Adipose tissue (tissue), 3 donors: ENCODE data around the gene CST11. TPM values are rescaled to one million over a fixed set of nuclear protein-coding genes. Genes with fewer than 3 reads are reported as not detected.
"Not testable (repeated sequence)": the region's sequence is repeated elsewhere in the genome, so short reads cannot be mapped to it uniquely, and the experiment has no call there.

ENCODE experiments used
- H3K27ac ChIP-seq: one replicate; pipeline ENCODE4 v1.5.1; 2013; ENCODE audit warnings: low read depth, low read length
- WGBS, 3 donors: extraction: QIAGEN DNeasy Blood & Tissue Kit; methylation state at CpG; one replicate each; pipeline ENCODE4 v1.1.7; 2013; 5-methylcytosine and 5-hydroxymethylcytosine counted together
- polyA plus RNA-seq, 3 donors: library from polyadenylated mRNA; stranded (reverse); fragments of 200-250 nt; gene quantifications; one replicate each; pipeline ENCODE4 v1.2.3, GENCODE V29; 2013
- donor health status: healthy with polysubstance abuse.
- donor health status: Bipolar disorder and iron deficiency.
- donor health status: healthy.

The CST11 gene, protein sequence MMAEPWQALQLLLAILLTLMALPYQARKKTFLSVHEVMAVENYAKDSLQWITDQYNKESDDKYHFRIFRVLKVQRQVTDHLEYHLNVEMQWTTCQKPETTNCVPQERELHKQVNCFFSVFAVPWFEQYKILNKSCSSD
- not detected for polyA plus RNA-seq

DNA sequence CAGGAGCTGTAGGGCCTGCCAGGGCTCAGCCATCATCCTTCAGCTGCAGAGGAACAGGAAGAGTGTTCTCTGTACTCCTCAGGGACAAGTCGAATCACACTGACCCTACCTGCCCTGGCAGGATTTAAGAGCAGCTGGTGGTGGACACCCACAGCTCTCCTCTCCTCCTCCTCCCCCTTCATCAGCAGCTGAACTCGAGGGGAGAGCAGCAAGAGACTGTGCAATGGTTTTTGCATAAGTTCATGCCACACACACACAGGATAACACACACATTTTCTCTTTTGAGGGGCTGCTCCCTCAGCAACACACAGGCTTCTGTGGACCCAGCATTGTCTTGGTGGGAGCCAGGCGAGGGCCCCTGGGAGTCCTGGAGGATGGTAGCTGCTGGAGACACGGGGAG lies at the start of gene CST11:
CST11 (minus strand) TSS at position 101 of the 400 bp plus-strand sequence; CDS start at position 36, 65 bp downstream.
- H3K27ac ChIP-seq = no peak within 1 kb of the TSS
- WGBS, 3 donors = 34 to 62% (median 36%) methylated on average over 4 of the region's 4 CpGs

DNA sequence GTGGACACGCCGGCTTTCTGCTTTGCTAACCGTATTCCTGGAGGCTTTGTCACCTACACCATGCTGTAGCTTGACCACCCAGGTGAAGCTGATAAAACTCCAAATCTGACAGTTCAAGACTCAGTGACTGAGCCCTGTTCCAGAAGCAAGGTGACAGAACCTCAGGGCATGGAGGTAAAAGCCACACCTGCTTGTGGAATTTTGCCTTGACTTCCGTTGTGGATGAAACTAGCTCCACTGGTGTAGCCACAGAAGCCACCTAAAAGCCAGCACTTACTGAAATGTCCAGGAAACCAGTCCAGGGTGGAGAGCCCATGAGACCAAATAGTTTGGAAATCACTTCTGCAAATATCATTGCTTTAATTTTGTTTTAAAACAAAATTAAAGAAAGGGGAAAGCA lies 49.2 kb upstream of the CST11 start:
- WGBS, 3 donors = 74 to 92% (median 87%) methylated on average over 4 of the region's 4 CpGs
- H3K27ac ChIP-seq = no peak overlapping the region

DNA sequence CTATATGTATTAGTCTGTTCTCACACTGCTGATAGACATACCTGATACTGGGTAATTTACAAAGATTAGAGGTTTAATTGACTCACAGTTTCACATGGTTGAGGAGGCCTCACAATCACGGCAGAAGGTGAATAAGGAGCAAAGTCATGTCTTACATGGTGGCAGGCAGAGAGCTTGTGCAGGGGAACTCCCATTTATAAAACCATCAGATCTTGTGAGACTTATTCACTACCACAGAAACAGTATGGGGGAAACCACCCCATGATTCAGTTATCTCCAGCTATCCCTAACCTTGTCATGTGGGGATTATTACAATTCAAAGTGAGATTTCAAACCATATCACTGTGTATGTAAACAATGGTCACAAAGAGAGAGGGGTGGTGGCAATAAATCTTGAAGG lies 44.9 kb upstream of the CST11 start:
- H3K27ac ChIP-seq = no peak overlapping the region
- 74 to 79% (median 78%) methylated on average over 1 of the region's 1 CpG for WGBS, 3 donors

DNA sequence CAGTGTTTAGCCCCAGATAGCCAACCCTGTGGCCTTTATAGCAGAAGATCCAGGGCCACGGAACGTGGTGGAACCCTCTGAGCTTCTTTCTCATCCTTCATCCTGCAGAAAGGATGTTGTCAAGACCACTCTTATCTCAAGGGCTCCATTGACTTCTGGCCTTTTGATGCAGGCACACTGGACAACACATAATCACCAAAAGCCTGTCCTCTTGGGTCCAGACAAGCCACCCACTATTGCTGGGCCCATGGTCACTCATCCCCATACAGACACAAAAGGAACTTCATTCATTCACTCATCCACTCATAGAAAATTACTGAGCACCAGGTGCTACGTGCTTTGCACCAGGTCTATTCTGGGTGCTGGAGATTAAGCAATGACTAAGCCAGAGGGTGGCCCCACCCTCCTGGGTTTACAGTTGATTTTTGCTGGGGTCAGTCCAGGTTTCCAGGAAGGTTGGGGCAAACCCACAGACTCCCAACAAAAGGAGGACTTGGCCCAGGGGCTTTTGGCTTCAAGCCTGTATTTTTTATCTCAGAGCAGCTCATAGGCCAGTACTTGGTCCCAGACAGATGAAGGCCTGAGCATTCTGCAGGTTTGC lies 40.6 kb upstream of the CST11 start:
- 71 to 83% (median 76%) methylated on average over 3 of the region's 3 CpGs for WGBS, 3 donors
- H3K27ac ChIP-seq = no peak overlapping the region

DNA sequence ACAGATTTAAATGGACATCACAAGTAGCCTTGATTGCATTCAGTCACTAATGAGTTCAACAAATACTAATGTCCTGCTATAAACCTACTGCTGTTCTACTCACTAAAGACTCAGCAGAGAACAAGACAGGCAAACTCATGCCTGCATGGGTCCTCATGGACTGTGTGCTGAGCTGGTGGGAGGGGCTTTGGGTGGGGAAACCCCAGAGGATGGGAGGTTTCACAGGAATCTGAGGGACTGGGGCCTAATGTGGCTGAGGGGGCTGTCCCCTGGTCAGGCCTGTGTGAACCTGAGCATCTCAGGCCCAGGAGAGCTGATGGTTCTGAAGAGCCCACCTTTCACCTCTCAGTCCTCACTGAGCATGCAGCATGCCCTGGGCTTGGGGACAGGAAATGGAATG lies 39.6 kb upstream of the CST11 start:
- no peak overlapping the region for H3K27ac ChIP-seq

DNA sequence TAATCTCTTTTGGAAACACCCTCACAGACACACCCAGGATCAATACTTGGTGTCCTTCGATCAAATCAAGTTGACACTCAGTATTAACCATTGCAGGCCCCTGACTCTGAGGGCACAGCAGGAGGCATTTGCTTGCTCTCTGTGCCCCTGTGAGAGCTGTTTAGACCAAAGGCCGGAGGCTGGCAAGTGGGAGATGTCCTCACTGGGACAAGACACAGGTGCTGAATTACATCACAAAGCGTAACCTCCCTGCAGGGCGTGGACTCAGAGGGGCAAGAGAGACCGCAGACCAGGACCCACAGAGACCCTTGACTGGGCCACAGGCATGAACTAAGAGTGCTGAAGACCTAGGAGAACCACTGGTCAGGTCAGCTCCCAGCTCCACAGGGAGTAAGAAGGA lies 38.1 kb upstream of the CST11 start, which contains the start of gene CST8:
CST8 (plus strand) TSS at position 301 of the 400 bp plus-strand sequence. CDS start 551 bp downstream, outside the sequence.
- H3K27ac ChIP-seq = no peak within 1 kb of the TSS
- 82 to 96% (median 91%) methylated on average over 5 of the region's 5 CpGs for WGBS, 3 donors

DNA sequence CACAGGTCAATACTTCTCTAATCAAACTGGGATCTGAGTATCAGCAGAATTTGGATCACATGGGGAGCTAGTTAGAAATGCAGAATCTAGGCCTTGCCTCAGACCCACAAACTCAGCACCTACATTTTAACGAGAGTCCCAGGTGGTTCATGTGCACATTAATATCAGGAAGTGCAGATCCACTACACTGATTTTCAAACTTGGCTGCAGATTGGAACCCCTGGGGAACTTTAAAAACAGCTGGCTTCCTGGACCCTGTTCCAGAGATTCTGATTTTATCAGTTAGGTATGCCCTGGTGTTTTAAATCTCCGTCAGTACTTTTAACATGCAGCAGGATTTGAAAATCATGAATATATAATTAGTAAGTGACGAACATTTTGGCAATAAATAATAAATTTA lies 36.3 kb upstream of the CST11 start:
- WGBS, 3 donors = 58 to 78% (median 64%) methylated on average over 3 of the region's 3 CpGs
- H3K27ac ChIP-seq = no peak overlapping the region

DNA sequence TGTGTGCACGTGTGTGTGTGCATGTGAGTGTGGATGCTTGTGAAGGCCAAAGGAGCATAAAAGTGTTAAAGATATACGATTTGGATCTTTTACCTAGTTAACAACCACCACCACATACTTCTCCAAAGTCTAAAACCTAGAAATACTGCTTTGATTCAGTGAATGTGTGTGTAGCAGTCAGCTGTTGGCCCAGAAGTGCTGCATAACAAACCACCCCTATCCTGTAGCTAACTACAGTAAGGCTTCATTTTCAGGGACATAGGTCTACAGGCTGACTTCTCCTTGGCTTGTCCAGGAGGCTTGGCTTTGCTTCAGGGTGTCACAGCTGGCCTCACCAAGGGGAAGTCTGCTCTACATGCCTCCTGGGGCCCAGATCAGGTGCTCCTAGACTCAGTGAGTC lies 35.8 kb upstream of the CST11 start:
- H3K27ac ChIP-seq = no peak overlapping the region
- WGBS, 3 donors = 72 to 89% (median 86%) methylated on average over 2 of the region's 2 CpGs

DNA sequence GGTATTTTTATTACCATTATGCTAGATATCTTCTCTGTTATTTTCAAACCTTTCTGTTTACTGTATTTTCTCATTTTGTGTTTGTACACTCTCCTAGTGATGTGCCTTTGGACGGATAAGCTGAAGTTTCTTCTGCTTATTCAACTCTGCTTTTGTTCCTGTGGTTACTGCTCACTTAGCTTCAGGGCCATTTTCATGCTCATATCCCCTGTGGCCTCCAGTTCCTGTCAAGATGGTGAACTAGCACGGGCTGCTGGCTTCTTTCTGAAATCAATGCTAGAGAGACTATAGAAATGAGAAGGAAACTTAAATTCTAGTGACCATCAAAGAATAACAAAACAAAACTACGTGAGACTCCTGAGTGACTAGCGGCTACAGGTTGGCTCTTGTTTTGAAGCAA lies 31.4 kb upstream of the CST11 start:
- H3K27ac ChIP-seq = no peak overlapping the region
- 59 to 63% (median 61%) methylated on average over 4 of the region's 4 CpGs for WGBS, 3 donors

DNA sequence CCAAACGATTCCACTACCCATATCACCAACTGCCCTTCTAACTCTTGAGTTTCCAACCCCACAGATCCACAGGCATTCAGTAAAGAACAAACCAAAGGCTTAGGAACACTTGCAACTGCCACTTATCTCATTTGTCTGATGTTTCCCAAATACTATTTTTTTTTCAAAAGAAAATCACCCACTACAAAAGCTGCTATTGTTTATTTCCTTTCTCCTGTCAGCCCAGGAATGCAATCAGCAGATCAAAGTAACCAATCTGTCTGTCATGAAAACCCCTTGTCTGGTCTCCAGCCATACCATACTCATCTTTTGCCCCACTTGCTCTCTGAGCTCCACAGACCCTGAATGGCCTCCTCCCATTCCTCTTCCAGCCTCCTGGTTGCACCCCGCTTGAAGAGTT lies 29.5 kb upstream of the CST11 start:
- 55 to 75% (median 64%) methylated on average over 2 of the region's 2 CpGs for WGBS, 3 donors
- H3K27ac ChIP-seq = no peak overlapping the region

DNA sequence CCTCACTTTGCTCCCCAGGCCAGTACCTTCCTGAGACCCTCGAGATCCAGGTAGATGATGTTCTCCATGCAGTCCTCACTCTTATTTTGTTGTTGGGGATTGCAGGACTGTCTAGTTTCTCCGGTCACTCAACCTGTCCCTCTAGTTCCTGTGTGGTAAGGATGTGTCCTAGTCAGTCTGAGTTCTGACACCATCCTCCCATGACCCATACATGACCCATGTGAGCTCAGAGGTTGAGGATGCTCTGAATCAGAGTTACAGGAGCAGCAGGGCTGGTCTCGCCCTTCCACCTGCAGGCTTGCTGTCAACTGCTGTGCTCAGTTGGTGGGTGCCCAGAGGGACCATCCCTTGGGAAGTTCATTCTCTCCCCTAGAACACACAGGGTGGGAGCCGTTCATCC lies 26.4 kb upstream of the CST11 start:
- H3K27ac ChIP-seq = no peak overlapping the region
- WGBS, 3 donors = 66 to 82% (median 74%) methylated on average over 4 of the region's 4 CpGs

DNA sequence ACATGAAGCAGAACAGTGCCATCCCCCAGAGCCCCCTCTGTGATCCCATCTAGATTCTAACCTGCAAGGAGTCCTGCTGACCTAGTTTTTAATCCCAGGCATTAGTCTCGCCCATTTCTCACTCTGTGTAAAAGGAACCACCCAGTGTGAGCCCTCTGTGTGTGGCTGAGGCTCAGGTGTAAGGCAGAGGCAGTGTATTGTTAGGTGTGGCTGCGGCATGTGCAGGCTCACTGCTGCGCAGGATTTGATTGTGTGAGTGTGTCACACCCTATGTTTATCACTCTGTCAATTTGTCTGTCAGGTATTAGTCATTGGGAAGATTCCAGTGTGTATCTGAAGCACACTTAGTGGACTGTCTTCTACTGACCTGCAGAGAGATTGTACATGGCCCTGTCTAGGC lies 24.5 kb upstream of the CST11 start:
- 68 to 83% (median 71%) methylated on average over 3 of the region's 3 CpGs for WGBS, 3 donors

DNA sequence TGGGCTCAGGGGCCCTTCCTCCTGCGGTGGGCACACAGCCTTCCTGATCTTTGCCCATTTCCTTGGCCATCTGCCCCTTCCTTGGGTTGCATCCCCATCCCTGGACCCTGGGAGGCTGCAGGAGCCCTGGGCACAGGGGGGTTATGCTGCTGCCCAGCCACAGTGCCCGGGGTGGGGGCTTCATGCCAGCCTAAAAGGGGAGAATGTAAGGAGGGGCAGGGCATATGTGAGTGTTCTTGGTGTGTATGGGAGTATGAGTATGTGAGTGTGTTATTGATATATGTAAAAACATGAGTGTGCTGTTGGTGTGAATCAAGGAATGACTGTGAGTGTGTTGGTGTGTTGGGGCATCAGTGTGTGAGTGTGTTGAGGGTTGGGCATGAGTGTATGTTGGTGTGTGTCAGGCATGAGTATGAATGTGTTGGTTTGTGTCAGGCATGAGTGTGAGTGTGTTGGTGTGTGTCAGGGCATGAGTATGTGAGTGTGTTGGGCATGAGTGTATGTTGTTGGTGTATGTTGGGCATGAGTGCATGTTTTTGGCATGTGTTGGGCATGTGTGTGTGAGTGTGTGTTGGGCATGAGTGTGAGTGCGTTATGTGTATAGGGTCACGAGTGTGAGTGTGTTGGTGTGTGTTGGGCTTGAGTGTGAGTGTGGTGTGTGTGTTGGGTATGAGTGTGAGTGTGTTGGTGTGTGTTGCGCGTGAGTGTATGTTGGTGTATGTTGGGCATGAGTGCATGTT lies 23.5 kb upstream of the CST11 start:
- 63 to 90% (median 73%) methylated on average over 6 of the region's 6 CpGs for WGBS, 3 donors
- H3K27ac ChIP-seq = no peak overlapping the region

More for the DNA sequence above, 24.5 kb upstream of the CST11 start:
- no peak overlapping the region for H3K27ac ChIP-seq

DNA sequence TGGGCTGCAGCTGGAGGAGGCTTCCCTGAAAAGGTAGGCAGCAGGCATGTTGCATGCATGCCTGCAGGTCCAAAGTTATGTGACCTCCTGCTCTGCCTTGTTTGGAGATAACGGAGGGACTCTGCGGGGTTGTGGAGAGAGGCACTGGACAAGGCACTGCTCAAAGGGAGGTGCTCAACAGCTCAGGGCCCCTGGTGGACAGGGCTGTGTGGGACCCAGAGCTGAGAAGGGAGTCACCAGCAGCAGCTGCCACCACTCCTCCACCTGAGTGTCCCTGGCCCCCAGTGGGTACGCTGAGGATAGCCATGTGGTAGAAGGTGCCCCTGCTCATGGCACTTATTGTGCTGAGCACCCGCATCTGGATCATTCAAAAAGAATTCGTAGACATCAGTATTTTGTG lies 22.7 kb upstream of the CST11 start:
- WGBS, 3 donors = 73 to 86% (median 83%) methylated on average over 5 of the region's 5 CpGs

DNA sequence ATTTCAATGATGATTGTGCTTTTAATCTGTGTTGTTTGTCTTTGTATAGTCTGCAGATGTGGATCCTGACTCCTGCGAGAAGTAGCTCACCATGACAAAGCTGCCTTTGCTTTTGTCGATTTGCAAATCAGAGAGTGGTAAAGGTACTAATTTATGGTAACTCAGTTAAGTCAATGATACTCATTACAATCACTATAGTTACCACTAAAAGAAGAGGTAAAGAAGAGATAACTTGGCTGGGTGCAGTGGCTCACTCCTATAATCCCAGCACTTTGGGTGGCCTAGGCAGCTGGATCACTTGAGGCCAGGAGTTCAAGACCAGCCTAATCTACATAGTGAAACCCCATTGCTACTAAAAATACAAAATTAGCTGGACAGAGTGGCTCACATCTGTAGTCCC lies 20.6 kb upstream of the CST11 start:
- 24 to 47% (median 40%) methylated on average over 1 to 2 of the region's 2 CpGs for WGBS, 3 donors
- H3K27ac ChIP-seq = not testable (repeated sequence)

More for the DNA sequence above, 22.7 kb upstream of the CST11 start:
- H3K27ac ChIP-seq = no peak overlapping the region

DNA sequence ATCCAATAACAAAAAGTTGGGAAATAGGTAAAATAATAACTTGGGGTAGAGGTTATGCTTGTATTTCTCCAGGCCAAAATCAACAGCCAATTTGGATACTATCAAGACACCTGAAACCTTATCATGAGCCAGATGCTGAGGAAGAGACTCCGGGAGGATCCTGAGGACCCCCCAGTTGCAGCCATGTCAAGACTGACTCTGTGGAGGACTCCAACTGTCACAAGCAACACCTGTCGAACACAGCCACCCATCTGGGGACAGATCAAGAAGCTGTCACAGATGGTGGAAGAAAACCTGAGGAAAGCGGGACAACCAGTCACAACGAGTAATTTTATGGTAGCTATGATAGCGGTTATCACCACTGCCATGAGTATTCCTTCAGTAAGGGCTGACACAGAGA lies 19.6 kb upstream of the CST11 start:
- not testable (repeated sequence) for H3K27ac ChIP-seq
- WGBS, 3 donors = 65 to 86% (median 85%) methylated on average over 5 of the region's 5 CpGs

DNA sequence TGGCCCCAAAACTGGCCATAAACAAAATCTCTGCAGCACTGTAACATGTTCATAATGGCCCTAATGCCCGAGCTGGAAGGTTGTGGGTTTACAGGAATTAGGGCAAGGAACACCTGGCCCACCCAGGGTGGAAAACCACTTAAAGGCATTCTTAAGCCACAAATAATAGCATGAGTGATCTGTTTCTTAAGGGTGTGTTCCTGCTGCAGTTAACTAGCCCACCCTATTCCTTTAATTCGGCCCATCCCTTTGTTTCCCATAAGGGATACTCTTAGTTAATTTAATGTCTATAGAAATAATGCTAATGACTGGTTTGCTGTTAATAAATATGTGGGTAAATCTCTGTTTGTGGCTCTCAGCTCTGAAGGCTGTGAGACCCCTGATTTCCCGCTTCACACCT lies 14.3 kb upstream of the CST11 start:
- WGBS, 3 donors = 76 to 87% (median 85%) methylated on average over 3 of the region's 3 CpGs
- not testable (repeated sequence) for H3K27ac ChIP-seq

DNA sequence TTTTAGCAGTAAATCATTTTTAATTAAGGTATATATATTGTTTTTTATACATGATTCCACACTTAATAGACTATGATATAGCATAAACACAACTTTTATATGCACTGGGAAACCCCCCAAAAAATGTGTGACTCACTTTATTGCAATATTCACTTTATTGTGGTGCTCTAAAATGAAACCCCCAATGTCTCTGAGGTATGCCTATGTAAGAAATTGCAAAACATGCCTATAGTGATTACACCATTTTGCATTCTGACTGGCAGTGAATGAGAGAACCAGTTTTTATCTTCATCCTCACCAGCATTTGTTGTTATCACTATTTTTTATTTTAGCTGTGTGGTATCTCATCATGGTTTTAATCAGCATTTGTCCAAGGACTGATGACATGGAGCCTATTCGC lies 8.5 kb upstream of the CST11 start:
- no peak overlapping the region for H3K27ac ChIP-seq
- 48 to 98% (median 93%) methylated on average over 1 of the region's 1 CpG for WGBS, 3 donors

DNA sequence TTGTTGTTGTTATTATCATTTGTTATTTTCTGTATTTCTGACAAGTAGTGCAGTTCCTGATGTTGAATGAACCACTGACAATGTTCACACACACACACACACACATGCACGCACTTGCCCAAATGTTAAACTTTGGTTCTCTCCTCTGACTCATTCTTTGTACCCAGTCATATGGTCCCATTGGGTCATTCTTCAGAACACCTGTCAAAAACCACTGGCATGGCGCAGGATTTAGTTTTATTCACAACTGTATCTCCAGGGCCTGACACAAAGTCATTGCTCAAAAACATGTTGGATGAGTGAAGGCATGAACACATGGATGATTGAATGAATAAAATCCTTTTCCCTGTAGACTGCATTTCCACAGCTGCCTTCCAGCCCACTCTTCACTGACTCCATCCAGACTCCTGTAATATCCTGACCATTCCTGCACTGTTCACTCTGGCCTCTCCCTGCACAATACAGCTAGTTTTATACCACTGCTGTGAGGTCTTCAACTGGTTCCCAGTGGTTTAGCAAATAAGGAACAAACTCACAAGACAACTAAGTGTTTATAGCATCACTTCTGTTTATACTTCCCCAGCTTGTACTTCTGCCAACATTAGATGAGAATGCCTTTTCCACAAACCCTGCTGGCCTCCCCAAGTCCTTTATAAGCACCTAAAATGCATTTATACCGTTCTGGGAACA lies 6.9 kb upstream of the CST11 start:
- H3K27ac ChIP-seq = no peak overlapping the region
- 42 to 72% (median 71%) methylated on average over 3 of the region's 3 CpGs for WGBS, 3 donors
